ENCODE results near the gene ITGA6.

ITGA6 gene

DNA sequence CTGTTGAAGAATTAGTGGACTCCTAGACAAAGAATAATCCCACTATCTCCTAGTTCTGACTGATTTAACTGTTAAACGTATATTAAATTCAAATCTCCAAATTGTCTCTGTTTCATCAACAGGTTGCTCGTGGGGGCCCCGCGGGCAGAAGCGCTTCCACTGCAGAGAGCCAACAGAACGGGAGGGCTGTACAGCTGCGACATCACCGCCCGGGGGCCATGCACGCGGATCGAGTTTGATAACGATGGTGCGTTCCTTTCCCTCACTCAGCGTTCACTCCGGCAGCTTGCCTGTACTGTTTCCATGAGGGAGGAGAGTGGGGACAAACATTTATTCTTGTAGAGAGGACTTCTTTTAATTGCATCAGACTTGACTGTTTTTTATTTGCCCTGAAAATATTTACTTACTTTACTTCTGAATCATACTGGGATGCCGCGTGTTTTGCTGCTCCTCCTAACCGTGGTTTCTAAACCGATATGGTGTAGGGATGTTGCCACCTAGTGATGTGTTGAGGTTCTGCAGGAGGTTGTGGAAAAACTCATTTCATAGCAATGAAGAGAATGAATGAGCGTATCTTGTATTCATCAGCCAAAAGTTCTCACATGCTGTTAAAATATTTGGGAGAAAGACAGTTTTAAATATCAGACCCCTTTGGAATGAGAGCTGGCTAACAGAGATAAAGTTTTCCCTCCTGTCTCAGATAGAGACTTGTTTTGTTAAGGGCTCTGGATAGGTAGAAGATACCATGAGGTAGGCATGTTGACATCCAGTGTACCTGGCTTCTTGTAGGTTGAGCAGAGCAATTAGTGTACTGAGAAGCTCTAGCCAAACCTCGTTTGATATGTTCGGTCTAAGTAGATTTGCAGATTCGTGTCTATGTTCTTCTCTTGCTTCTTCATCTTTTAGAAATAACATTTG is 38.3 kb downstream of the ITGA6 start:
- DNase-seq (ENCODE audit: low spot score), result peak; percentile 55

DNA sequence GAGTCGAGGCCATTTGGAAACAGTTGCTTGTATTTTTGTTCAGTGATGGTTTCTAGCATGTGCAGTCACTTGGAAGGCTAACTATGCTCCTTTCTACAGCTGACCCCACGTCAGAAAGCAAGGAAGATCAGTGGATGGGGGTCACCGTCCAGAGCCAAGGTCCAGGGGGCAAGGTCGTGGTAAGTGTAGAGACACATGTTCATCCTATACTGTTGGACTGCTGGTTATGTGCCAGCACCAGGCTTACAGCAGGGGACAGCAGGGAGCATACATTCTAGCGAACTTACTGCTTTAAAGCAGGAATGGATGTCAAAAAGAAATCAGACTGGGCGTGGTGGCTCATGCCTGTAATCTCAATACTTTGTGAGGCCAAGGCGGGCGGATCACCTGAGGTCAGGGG is 40.0 kb downstream of the ITGA6 start:
- DNase-seq (ENCODE audit: low spot score), result no peak

DNA sequence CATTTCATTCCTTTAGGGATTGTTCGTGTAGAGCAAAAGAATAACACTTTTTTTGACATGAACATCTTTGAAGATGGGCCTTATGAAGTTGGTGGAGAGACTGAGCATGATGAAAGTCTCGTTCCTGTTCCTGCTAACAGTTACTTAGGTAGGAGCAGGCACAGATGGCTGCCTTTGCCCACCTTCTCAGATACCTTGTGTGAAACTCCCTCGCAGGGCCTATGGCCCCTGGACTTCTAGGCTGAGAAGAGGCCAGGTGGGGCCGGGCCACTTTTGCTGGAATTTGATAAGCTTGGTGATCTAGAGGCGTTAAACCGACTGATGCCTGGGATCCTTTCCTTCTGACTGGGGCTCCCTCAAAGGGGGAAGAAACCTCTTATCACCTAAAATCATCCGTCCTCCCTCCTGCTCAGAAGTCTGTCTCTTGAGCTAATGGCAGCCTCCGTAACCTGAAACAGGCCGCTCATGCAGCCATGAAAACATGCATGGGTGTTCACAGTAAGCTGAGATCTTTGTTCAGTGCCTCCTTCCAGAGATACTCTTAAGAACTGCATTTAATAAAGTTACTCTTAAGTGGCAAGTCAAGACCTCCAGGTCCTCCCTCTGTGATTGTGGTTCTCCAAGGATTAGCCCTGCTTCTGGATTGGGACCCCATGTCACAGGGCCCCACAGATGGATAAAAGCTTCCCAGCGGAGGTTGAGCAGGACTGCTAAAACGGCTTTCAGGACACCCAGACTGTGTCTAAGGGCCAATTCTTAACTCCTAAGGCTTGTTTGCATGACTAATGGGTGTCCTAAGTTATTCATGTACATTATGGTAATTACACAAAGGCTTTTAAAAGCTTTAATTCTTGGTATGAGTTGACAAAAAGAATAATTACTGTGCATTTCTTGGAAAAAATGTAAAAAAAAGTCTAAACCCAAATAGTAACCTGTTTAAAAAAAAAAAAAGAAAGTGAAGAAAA is 43.9 kb downstream of the ITGA6 start:
- DNase-seq (ENCODE audit: low spot score), result no peak

DNA sequence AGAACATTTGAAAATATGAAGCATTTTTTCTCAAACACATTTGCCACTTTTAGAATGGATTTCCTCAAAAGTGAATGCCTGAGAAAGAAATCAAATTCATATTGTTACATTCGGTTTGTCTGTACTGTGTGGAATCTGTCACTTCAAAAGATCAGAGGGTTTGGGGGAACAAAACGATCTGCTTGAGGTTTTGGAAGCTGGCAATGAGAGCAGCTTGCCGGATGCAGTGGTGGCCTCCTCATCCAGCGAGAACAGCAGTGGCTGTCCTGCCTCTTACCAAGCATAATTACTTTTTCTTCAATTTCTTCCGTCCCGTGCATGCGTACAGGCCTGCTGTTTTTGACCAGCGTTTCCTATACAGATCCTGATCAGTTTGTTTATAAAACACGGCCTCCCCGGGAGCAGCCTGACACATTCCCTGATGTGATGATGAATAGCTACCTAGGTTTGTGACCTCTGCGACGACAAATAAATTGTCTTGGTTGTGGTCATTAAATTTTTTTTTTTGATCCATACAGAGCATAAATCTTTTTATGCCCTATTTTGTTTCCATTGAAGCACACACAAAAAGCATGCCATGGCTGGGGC is 45.2 kb downstream of the ITGA6 start:
- no peak for DNase-seq (ENCODE audit: low spot score)

DNA sequence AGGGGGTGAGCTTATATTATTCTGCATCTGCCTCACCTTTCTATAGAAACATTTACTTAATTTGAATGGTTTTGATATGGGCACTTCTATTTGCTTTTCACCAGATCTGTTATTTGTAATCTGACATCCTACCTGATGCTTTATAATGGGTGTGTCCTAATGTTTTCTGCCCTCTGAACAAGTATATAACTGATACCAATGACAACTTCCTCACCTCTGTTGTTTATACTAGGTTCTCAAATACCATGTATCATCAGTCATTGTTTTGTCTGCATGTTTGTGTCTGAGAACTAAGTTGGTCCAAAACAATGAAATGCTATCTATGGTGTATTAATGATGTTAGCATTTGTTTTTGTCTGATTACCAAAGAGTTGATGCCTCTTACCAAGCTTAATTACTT is 45.8 kb downstream of the ITGA6 start:
- no peak for DNase-seq (ENCODE audit: low spot score)

DNA sequence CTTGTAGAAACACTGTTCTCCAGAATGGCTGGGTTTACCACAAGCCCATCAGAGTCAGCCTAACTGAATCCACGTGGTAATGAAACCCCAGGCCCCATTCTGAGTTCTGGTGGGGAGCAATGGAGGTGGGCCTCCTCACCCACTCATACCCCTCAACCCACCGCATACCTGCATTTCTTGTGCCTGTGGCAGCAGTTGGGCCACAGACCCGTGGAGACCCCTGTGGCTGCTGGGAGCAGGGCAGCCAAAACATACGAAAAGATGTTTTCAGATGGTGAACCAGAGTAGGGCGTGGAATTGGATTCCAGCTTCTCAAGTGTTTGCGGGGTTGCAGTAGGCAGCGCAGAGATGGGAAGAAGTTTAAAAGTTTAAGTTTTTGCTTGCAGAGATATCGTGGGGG is 51.0 kb downstream of the ITGA6 start:
- DNase-seq (ENCODE audit: low spot score), result no peak

DNA sequence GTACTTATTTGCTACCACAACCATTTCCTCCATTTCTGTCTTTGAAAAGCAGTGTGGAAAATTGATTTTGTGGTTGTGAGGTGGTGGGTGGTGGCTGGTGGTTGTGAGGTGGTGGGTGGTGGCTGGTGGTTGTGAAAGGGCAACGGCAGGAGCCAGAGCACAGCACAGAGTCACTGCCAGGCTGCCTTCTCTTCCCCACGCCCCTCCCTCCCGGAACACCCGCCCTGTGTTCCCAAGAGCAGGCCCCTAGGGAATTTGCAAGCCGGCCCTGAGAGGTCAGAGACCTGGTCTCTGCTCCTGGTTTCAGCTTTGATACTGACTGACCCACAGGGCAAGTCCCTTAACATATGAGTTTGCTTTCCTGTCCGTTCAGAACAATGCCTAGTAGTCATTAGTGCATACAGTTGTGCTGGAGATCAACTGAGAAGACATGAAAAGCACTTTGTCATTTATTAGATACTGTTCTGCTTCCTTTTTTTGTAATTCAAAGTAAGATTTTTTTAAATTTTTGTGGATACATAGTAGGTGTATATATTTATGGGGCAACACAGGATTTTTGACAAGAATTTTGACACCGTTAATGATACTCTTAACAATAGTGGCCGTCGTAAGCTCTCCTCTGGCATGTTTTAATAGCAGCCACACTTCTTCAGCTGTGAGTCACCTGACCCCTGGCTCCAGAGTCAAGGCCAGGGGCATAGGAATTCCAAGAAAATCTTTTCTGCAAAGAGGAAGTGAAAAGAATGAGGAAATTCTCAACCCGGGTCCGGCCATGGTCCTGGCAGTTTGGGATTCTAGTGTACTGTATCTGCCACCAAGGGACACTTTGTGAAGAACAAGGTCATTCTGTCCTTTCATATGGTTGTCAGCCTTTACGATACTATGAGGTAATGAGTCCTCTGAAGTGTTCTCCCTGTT is 53.2 kb downstream of the ITGA6 start:
- DNase-seq (ENCODE audit: low spot score), result peak; percentile 45

DNA sequence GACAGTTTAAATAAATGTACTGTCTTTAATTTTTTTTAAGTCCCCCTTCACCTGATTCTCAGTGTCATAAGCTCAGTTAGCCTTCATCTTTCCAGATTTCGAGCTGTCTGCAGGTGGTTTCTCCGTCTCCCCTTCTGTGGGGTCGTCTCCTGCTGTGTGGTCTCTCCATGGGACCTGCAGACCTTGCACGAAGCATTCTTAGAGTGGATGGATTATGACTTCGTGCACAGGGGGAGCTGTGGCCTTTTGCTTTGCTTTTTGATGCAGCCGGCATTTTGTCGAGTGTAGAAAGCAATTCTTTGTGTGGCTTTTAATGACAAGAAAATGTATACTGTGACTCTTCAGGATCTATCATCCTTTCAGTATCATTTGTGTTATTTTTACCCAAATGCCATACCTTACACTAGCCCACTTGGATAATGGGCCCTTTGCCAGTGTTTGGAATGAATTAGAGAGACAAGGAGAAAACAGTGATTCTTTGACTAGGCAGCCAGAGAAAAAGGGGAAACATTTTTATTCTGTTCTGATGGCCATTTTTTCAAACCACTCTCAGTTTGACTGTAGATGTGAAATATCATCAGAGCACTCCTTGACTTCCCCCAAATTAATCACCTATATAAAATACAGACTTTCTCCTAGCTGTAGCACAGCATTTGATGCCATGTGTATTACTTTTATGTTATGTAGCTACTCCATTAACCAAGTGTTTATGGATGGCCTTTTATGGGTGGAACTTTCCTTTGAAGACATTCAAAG is 54.3 kb downstream of the ITGA6 start:
- no peak for DNase-seq (ENCODE audit: low spot score)

DNA sequence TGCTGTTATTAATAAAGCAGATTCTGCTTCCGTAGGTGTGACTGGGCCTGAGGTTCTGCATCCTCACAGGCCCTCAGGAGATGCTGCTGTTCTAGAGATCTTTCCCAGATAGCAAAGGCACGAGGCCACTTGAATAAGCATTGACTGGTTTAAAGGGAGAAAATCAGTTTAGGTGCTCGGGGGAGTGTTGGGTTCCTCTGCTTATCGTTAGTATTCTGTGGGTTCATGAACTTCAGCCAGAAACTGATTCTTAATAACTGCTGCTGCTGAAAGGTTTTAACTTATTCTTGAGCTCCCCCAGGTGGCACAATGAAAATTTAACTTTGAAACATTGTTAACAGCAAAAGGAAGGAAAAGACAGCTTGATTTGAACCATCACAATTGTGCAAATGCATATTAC is 56.9 kb downstream of the ITGA6 start:
- DNase-seq (ENCODE audit: low spot score), result no peak

DNA sequence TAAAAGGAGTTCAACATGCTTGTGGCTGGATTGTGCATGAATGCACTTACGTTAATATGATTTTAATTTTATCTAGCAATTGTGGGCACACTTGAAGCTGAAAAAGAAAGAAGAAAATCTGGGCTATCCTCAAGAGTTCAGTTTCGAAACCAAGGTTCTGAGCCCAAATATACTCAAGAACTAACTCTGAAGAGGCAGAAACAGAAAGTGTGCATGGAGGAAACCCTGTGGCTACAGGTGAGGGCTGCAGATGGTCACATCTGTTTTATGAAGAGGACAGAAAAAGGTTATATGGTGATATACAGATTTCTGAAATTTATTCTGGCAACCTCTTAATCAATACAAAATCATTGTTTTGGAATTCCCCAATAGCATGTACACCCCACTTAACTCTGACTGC is 57.3 kb downstream of the ITGA6 start:
- no peak for DNase-seq (ENCODE audit: low spot score)

DNA sequence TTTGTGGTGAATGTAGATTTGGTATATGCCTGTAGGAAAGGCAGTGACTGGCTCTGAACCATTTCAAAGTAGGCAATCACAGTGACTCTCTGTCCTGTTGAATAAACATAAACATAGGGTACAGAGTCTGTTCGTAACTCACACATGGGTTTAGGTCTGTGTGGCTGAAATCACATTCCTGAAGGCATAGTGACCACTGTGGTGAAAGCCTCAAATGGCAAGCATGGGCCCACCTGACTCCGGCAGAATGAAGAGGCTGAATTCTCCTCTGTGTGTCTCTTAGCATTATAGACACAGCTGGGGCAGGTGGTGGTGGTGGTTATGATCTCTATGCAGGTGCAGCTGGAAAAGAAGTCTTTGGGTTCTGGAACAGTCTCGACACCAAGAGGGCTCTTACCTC is 61.2 kb downstream of the ITGA6 start:
- no peak for DNase-seq (ENCODE audit: low spot score)

DNA sequence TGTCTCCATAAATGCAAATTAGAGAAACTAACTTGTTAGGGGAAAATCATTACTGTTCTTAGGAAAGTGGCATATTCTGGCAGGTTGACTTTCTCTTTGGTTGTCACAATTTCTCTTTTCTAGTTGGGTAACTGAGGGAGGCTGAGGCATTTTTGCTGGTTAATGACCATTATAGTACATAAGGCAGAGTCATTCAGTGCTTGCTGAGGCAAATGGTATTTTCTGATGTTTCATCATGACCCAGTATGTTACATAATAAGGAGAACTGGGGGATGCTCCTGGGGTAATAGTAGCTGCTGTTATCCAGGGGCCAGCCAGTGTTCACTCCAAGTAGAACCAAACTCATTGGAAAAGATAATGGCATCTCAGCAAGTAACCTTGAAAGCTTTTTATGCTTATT is 62.3 kb downstream of the ITGA6 start:
- DNase-seq (ENCODE audit: low spot score), result no peak

DNA sequence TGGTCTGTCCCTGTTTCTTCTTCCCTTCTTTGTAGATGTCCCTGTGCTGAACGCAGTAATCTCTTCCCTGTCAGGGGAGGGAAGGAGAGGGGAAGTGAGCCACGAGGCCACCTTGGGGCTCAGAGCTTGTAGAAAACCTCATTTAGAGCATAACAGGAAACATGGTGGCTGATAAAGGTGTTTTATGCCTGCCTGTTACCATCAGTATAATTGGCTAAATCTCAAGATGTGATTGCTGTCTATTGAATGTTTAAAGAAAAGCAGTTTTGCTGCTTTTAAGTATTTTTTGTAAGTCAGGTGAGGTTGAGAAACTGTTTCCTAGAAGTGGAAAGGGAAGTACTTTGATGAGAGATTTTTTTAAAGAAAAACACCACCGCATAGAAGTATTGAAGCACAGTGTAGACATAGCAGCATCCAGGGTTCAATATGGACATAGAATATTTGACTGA is 68.8 kb downstream of the ITGA6 start:
- no peak for DNase-seq (ENCODE audit: low spot score)

DNA sequence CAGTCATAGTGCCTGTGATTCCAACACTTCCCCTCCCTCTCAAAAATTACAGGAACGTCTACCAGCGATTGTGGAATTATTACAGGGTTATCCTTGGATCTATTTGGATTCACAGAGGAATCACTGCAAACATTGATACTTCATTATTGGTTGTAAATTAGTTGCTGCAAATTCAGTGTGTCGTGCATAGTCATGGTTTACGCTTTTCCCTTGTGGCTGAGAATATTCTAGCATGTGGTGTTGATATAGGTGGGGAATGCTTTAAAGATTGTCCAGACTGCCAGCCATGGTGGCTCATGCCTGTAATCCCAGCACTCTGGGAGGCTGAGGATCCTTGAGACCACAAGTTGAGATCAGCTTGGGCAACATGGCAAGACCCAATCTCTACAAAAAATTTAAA is 79.8 kb downstream of the ITGA6 start:
- DNase-seq (ENCODE audit: low spot score), result no peak

DNA sequence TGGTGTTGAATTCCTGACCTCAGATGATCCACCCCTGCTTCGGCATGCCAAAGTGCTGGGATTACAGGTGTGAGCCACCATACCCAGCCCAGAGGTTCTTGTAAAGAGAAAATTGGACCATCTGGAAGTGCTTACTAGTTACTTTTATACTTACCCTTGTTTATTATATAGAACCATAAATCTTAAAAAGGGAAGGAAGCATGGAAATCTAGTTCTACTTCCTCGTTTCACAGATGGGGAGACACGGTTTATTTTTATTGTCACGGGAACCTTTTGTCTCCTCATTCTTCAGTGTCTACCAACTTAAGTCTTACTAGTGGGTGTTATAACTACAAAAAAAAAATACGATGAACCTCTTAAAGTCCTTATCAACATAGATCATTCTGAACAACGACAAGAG is 82.7 kb downstream of the ITGA6 start:
- DNase-seq (ENCODE audit: low spot score), result no peak

DNA sequence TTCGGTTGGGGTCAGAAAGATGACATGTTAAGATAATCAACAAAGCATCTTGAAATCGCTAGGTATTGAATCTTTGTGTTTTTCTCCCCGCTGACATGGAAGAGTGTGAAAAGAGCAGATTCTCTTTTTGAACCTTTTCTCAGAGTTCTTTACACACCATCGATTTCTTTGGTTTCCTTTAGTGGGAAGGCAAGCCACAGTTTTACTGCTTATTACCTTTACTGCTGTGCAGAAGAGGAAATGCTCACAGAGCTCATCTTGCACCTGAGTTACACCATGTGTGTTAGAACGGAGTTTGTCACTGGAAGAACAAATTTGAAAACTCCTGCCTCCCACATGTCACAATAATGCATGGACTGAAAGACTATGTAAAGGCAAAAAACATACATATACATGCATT is 83.2 kb downstream of the ITGA6 start:
- DNase-seq (ENCODE audit: low spot score), result no peak

DNA sequence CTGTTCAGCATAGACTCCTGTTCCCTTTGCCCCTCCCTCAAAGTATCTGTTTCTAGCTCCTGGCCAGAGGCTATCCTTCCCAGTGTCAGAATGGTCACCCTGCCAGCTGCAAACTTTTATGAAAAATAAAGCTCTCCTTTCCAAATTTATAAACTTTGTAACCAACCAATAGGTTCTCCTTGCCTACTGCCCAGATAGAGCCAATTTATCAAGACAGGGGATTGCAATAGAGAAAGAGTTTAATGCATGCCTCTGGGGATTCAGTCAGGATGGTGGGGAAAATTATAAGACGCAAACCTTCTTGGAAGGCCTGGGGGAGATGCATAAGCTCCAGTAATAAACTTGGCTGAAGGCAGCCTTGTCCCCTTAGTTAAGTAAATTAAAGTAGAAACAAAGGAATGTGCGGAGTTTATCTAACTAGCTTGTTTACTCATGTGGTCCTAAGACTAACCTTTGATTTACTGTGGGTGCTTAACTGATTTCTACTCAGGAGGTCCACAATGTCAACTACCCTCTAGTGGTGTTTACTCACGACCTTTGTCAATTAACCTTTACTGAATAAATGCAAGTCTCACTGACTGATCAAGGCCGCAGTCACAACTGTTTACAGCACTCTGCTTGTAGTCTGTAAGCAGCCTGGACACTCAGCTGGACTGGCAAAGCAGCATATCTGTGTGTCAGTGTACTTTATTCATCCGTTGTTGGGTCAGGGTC is 85.6 kb downstream of the ITGA6 start:
- no peak for DNase-seq (ENCODE audit: low spot score)

DNA sequence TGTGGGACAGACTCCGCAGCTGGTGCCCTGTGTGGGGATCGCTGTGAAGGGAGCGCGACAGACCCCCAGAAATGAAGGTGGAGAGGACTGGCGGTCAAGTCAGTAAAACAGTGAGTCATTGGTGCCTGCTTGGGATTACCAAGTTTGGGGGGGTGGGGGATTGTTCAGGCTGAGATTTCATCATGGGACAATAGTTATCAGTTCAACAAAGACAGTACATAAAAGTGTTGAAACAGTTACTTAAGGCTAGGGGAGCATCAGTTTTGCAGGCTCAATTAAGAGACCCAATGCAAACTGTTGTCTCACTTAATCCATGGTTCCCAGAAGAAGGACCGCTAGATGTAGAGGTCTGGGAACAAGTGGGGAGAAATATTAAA is 86.1 kb downstream of the ITGA6 start:
- no peak for DNase-seq (ENCODE audit: low spot score)

DNA sequence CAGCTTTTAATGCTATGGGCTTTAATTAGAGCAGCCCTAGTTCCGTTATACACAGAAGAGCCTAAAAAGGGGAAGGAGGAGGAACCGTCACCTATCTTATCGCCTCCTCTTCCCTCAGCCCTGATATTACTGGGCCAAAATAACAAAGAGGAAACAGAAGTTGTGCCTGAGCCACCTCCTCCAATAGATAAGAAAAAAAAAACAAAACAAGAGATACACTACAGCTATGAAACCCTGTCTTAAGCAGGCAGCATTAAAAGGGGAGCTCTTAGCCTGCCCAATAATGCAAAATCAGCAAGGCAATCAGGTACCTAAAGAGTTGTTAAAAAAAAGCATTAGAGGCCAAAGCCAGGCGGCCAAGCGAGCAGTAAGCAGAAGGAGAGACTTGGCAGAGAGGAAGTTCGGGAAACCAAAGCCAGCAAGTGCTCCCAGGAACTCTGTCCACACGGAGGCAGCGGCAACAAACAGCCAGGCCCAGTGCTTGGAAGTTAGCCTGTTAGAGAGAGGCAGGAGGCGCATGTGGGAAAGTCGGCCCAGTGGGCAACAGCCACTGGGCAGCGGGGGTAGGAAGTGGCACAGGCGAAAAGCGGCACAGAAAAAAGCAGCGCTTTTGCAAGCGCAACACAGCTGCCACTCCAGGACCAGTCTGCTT is 86.7 kb downstream of the ITGA6 start:
- no peak for DNase-seq (ENCODE audit: low spot score)

DNA sequence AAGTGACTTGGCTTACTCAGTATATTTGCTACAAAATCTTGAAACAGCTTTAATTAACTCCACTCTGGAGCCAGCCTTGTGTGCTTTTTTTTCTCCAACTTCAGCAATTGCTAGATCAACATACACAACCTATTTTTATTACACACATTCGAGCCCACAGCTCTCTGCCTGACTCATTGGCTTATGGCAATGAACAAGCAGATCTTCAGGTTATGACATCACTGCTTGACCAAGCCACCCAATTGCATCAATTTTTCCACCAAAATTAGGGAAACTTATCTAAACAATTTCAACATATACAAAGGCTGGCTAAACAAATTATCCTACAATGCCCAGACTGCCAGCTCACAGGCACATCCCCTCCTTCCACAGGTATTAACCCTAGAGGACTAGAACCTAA is 88.9 kb downstream of the ITGA6 start:
- no peak for DNase-seq (ENCODE audit: low spot score)
